Fibroblast of the aortic adventitia (primary cell): ENCODE measurements around the gene PCDH9. TPM values are rescaled to one million over a fixed set of nuclear protein-coding genes. Genes with fewer than 3 reads are reported as not detected.
"Not testable (repeated sequence)": the region's sequence is repeated elsewhere in the genome, so short reads cannot be mapped to it uniquely, and the experiment has no call there.

Experiments
- DNase-seq: peaks from one replicate; pipeline ENCODE4 v3.0.0-alpha.2; 2010; ENCODE audit warnings: low read depth
- H3K4me3 ChIP-seq: 2 replicates; pipeline ENCODE4 v1.5.1; 2011; ENCODE audit warnings: low read depth, mild to moderate bottlenecking, control low read depth, low read length, moderate library complexity
- CTCF ChIP-seq: IDR thresholded peaks from 2 replicates; pipeline ENCODE4 v1.5.1; 2011; ENCODE audit warnings: mild to moderate bottlenecking, low read length, control low read depth, inconsistent platforms; ENCODE audit not compliant: insufficient read depth
- small RNA-seq: library from RNA; depleted of rRNA; stranded (forward); fragments of <200 nt; gene quantifications from one replicate; pipeline ENCODE3, GENCODE V24; 2012
- total RNA-seq: library from RNA; depleted of rRNA; stranded (reverse); fragments of >200 nt; gene quantifications from 2 replicates; pipeline ENCODE4 v1.2.3, GENCODE V29; 2012; ENCODE audit warnings: low replicate concordance

The PCDH9 gene
- total RNA-seq, 1 donor, result 19.0 TPM

GRCh38 chr13:66273011-66273410 lies 957.1 kb downstream of the PCDH9 start:
- TF ChIP-seq CTCF, result no peak
- no peak overlapping the region for H3K4me3 ChIP-seq
- DNase-seq, result no peak

DNA sequence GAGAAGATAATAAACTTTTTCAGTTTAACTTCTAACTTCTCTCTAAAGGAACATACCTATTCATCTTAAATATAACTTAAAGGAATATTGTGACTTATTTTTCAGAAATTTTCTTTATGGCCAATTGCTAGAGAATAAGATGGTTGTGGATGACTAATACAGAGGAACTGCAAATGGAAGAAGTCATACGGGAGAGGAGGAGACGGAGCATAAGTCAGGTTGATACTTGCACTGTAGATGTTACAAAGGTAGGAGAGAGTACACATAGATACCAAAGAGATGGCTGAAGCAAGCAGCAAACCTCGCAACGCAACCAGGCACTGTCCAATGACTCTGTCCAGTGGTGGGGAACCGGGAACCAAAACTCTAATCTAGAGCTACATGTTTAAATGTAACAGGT lies 963.4 kb downstream of the PCDH9 start:
- no peak for DNase-seq
- TF ChIP-seq CTCF, result no peak
- no peak overlapping the region for H3K4me3 ChIP-seq

- no peak overlapping the region for H3K4me3 ChIP-seq
- no peak for DNase-seq
- no peak for TF ChIP-seq CTCF
These were observed 963.8 kb downstream of the PCDH9 start for GRCh38 chr13:66266348-66266747.

- DNase-seq, result no peak
- no peak for TF ChIP-seq CTCF
- H3K4me3 ChIP-seq, result no peak overlapping the region
These were observed 964.8 kb downstream of the PCDH9 start for GRCh38 chr13:66265371-66265770.

GRCh38 chr13:66264971-66265370 lies 965.2 kb downstream of the PCDH9 start:
- no peak overlapping the region for H3K4me3 ChIP-seq
- no peak for DNase-seq
- no peak for TF ChIP-seq CTCF

DNA sequence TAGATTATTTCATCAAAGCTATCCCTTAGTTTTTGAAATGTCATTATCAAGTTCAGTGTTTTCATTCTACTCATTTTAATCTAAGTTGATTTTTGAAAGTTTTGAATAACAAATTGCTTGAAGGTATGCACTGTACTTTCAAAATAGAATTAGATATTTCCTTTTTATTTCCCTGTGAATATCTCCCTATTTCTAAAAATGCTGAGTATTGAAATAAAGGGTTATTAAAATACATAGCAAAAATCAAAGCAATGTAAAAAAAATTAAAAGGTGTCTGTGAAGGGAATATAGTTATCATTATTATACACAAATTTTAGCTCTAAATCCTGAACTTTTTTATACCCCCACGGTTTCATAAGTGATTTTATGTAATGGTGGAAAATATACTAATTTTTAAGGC lies 967.8 kb downstream of the PCDH9 start:
- DNase-seq, result no peak
- TF ChIP-seq CTCF, result no peak
- no peak overlapping the region for H3K4me3 ChIP-seq

GRCh38 chr13:66259426-66259825 lies 970.7 kb downstream of the PCDH9 start:
- not testable (repeated sequence) for H3K4me3 ChIP-seq, DNase-seq

Small RNAs within 50 kb of the gene (small RNA-seq; reads per million reads assigned to genes)
- not detected for gene RNU7-87P
